ENCODE data around the gene HECTD4.

GRCh38 chr12:112166051-112167015, 215.9 kb downstream of the HECTD4 start:
- TF ChIP-seq SP1 (IDR thresholded peaks at IDR 0.05) (no peak), ZNF384 (IDR thresholded peaks at IDR 0.05) (no peak), LEF1 (IDR thresholded peaks at IDR 0.05; ENCODE audit: borderline replicate concordance) (no peak), NFRKB (IDR thresholded peaks at IDR 0.05) (no peak), ARNT (IDR thresholded peaks at IDR 0.05) (no peak), ELF4 (IDR thresholded peaks at IDR 0.05) (no peak), BHLHE40 (IDR thresholded peaks at IDR 0.05; ENCODE audit: borderline replicate concordance) (no peak), TARDBP (IDR thresholded peaks at IDR 0.05) (no peak), FOXM1 (IDR thresholded peaks at IDR 0.05; ENCODE audit: borderline replicate concordance) (no peak)
- TF ChIP-seq, protein P1, sequence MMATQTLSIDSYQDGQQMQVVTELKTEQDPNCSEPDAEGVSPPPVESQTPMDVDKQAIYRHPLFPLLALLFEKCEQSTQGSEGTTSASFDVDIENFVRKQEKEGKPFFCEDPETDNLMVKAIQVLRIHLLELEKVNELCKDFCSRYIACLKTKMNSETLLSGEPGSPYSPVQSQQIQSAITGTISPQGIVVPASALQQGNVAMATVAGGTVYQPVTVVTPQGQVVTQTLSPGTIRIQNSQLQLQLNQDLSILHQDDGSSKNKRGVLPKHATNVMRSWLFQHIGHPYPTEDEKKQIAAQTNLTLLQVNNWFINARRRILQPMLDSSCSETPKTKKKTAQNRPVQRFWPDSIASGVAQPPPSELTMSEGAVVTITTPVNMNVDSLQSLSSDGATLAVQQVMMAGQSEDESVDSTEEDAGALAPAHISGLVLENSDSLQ (IDR thresholded peaks at IDR 0.05): no peak

Data from HEK293T (cell line).